GM19023 (cell line): ENCODE data around the gene NCR3LG1.

ENCODE experiments used
- ATAC-seq: cut with Tn5 transposase; IDR thresholded peaks from one replicate; pipeline ENCODE4 v1.9.1; 2021; ENCODE audit warnings: mild to moderate bottlenecking, moderate library complexity; ENCODE audit not compliant: unreplicated experiment

The NCR3LG1 gene

GRCh38 chr11:17391493-17392355 is 40.1 kb downstream of the NCR3LG1 start:
- ATAC-seq: no peak

- ATAC-seq: no peak
These were observed 41.3 kb downstream of the NCR3LG1 start for GRCh38 chr11:17392872-17393271.

- no peak for ATAC-seq
These were observed 41.9 kb downstream of the NCR3LG1 start for GRCh38 chr11:17393472-17393871.

- ATAC-seq: no peak
These were observed 43.3 kb downstream of the NCR3LG1 start for GRCh38 chr11:17394743-17395390.

GRCh38 chr11:17395554-17395961 is 44.0 kb downstream of the NCR3LG1 start:
- no peak for ATAC-seq

GRCh38 chr11:17395978-17396377 is 44.4 kb downstream of the NCR3LG1 start:
- ATAC-seq: no peak

- ATAC-seq: no peak
These were observed 45.2 kb downstream of the NCR3LG1 start for GRCh38 chr11:17396598-17397310.

- no peak for ATAC-seq
These were observed 45.9 kb downstream of the NCR3LG1 start for GRCh38 chr11:17397311-17398002.

GRCh38 chr11:17399236-17399635 is 47.6 kb downstream of the NCR3LG1 start:
- ATAC-seq: no peak

GRCh38 chr11:17400048-17400775 is 48.6 kb downstream of the NCR3LG1 start:
- no peak for ATAC-seq

- ATAC-seq: no peak
These were observed 49.7 kb downstream of the NCR3LG1 start for GRCh38 chr11:17401316-17401715.

GRCh38 chr11:17401841-17402240 is 50.2 kb downstream of the NCR3LG1 start:
- no peak for ATAC-seq

- ATAC-seq: no peak
These were observed 50.9 kb downstream of the NCR3LG1 start for GRCh38 chr11:17402486-17402885.

GRCh38 chr11:17403980-17404759 is 52.6 kb downstream of the NCR3LG1 start:
- no peak for ATAC-seq

GRCh38 chr11:17405232-17406005 is 53.8 kb downstream of the NCR3LG1 start:
- ATAC-seq: no peak

- no peak for ATAC-seq
These were observed 54.6 kb downstream of the NCR3LG1 start for GRCh38 chr11:17406082-17406817.

GRCh38 chr11:17406818-17407149 is 55.2 kb downstream of the NCR3LG1 start:
- ATAC-seq: no peak

GRCh38 chr11:17407575-17407974 is 56.0 kb downstream of the NCR3LG1 start:
- no peak for ATAC-seq
